COR-L47 (cell line): ENCODE measurements around the gene SCN2A.

Source experiments
- DNase-seq: peaks from one replicate; lab custom pipeline; 2025; lab: John Stamatoyannopoulos, UW

The SCN2A gene

DNA sequence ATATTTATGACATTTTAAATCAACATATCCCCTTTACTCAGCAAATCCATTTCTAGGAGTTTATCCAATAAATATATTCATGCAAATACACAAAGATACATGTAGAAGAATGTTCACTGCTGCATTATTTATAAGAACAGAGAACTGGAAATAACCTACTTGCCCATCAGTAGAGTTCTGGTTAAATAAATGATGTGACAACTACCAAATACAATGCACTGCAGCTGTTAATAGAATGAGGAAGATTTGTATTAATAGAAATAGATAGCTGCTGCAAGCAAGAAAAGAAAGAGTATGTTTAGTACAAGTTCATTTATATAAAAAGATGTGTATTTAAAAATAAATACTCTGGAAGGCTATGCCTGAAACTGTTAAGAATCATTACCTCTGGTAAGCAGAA is 181.0 kb downstream of the SCN2A start:
- DNase-seq: no peak

DNA sequence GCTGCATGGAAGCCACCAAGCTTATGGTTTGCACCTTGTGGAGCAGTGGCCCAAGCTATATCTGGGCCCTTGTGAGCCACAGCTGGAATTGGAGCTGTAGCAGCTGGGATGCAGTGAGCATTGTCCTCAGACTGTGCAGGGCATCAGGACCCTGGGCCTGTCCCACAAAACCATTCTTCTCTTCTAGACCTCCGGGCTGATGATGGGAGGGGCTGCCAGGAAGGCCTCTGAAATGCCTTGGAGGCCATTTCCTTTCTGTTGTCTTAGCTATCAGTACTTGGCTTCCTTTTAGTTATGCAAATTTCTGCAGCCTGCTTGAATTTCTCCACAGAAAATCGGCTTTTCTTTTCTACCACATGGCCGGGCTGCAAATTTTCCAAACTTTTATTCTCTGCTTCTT is 183.9 kb downstream of the SCN2A start:
- DNase-seq: no peak

DNA sequence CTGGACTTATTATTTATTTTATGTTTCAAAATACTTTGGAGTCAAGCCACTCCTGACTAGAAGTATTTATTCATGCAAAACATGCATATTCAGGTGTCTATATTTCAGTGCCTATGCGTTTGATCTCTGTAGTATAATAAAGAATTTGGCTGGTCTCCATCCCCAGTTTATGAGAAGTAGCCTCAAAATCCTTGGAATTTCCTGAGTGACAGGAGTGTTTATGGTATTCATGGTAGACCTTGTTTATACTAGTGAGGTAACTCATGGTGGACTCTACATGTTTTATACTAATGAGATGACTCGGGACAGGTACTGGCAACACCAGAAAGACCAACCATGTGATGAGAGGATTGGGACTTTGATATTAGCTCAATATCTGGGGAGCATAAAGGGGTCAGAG is 186.3 kb downstream of the SCN2A start:
- DNase-seq: no peak

DNA sequence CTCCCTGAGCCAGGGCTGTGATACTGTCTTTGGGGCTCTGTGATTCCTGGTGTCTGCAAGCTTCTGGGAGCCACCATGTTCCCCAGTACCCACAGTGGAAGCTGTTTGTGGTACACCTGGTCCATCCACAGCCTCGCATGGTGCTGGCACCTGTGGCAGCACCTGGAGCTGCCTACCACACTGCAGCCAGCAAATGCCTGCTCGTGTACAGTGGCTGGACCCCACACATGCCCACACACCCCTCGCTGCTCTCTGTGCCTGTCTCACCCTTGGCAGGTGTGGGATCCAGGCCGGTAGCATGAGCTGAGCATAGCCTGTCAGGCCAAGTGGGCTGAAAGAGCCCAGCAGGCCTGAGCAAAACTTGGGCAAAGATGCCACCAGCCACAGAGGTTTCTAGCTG is 188.5 kb downstream of the SCN2A start:
- no peak for DNase-seq

DNA sequence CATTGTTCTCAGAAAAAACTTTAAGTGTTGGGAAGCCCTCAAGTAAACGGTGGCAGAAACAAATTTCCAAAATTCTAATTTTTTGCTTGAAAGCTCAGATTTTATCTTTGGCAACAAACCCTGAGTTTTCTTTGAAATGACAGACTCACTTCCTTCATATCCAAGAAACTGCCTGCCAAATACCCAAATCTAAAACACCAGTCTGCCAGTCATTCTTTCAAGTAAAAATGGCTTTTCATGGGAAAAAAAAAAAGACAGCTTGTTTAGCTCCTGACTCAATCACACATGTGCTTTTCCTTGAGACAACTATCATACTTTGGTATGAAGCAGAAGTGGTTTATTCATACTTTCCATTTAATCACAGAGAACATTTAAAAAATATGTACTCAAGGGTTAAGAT is 189.7 kb downstream of the SCN2A start:
- no peak for DNase-seq

DNA sequence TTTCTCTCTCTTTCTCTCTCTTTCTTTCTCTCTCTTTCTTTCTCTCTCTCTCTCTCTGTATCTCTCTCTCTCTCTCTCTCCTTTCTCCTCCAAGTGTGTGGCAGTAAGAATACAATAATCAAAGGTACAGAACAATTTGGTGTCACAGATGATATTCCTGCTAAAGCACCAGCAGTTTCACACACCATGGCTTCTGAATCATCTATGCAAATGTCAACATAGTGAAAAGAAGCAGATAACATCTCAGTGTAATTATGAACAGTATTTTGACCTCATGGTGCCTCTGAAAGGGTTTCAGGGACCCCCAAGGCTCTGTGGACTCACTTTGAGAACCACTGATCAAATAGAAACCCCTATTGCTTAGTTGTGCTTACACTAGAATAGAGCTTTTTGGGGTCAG is 191.8 kb downstream of the SCN2A start:
- DNase-seq: no peak

DNA sequence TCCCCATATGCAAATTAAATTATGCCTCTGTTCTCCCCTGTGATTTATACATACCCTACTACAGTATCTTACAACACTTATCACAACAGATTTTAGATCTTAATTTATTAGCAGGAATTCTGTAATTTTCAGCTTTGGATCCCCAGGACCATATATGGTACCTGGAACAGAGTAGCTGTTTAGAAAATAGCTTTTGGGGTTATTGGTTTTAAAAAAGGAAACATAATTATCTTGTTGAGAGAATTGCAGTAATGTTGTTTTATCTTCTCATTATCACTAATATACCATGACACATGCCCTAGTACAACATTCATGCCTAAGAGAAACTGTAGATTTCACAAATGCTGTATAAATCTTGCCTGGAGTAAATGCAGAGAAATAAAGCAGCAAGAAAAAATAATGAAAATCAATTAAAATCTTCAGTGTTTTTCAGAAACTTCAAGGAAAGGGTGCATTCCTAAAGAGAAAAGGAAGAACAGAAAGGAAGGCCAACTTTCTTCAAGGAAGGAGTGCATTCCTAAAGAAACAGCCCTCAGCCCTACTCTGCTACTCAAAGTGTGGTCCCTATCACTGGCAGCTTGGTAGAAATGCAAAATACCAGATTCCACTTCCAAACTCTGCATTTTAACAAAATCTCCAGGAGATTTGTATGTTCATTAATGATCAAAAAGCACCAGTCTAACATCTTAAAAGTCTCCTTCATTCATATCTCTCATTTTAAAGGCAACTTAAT is 193.2 kb downstream of the SCN2A start:
- no peak for DNase-seq

DNA sequence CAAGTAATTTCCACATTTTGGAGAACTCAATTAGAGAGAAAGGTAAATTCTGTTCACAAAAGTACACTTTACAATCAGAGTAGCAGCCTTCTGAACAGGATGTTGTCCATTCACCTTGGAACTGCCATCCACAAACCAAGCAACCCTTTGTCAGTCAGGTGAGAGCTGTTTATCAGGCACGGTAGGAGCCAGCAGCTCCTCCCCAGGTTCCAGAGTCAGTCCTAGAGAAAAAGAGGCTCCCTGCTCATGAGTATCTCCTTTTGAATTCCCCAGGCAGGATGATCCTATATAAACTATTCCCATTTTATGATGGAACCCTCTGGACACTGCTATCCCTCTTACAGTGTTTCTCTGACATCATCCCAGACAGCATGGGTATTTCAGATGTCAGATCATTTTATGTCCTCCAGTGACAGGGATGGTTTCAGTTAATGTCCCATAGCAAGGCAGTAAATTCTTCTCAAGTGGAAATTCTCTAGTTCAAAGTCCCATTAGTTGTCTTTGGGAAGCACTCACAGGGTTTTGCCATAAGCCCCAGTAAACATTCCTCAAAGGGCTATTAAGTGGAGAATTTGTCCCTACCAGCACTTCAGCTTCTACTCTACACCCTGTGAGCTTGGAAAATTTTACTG is 195.8 kb downstream of the SCN2A start:
- DNase-seq: no peak

DNA sequence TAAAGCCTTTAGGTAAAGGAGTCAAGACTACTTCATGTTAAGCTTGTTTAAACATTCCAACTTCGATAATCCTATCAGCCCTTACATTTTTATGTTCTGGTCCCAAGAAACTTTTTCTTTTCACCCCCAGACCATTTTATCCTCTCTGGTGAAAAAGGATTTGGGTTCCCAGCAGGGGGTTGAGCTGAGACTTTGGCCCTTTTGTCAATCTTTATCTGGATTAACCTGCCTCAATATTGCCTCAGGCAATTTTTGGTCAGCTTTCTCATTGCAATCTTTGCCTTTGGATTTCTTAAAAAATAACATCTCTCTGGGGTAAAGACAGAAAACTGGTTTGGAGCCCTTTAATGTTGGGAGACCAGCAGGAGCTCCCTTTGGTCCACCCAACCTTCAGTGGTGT is 196.4 kb downstream of the SCN2A start:
- no peak for DNase-seq

DNA sequence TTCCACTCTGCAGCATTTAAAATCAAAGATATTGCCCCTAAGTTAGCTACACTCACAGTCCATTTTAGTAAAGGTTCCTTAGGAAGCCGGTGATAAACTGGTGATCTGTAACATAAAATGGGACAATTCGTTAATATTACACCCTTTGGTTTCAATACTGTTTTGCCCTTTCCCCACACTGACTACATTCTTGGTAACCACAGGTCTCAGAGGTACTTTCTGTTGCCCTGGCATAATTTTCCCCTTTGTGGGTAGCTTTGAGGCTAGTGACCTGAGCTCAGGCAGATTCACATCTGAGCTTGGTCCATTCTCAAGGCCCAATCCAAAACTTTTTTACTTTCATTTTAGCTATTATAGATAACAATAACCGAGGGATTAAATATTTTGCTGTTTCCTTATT is 197.3 kb downstream of the SCN2A start:
- DNase-seq: no peak

DNA sequence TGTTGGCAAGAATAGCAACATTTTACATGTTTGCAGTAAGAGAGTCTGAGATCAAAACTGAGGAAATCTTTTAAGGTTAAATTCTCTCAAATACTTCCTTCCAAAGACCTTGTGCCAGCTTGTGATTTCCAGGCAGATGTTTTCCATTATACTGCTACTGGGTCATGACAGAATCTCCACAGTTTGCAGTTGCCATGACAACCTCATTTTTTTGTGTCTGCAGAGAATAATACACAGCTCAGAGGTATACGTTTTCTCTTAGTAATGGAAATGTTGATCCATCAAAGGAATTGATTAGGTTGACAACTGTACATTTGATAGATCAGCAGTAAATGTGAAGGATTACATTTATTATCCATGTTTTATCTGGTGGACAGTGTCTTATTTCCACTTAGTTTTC is 201.2 kb downstream of the SCN2A start:
- no peak for DNase-seq
